ENCODE results near the gene ZCCHC17.

DNA sequence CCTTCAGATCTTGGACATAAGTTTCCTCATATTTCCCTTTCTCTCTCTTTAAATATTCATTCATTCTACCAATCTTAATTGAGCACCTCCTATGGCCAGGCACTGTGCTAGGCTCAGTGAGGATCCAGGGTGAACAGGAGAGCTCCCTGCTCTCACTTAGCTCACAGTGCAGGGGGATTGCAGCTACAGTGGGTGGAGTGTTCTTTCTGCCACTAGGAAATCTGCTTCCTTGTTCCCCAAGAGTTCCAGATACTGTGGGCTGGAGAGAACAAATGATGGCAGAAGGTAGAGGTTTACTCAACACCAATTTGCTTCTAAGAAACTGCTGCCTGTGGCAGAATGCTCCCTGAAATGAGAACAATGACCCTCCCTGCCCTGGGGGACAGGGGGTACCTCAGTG is 81.2 kb downstream of the ZCCHC17 start:
- TF ChIP-seq, protein P1, sequence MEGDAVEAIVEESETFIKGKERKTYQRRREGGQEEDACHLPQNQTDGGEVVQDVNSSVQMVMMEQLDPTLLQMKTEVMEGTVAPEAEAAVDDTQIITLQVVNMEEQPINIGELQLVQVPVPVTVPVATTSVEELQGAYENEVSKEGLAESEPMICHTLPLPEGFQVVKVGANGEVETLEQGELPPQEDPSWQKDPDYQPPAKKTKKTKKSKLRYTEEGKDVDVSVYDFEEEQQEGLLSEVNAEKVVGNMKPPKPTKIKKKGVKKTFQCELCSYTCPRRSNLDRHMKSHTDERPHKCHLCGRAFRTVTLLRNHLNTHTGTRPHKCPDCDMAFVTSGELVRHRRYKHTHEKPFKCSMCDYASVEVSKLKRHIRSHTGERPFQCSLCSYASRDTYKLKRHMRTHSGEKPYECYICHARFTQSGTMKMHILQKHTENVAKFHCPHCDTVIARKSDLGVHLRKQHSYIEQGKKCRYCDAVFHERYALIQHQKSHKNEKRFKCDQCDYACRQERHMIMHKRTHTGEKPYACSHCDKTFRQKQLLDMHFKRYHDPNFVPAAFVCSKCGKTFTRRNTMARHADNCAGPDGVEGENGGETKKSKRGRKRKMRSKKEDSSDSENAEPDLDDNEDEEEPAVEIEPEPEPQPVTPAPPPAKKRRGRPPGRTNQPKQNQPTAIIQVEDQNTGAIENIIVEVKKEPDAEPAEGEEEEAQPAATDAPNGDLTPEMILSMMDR (conservative IDR thresholded peaks at IDR 0.05), result no peak
- no peak for TF ChIP-seq EZH2 (IDR thresholded peaks at IDR 0.05; ENCODE audit: low read depth)

Measured in PC-9 (cell line).